Sigmoid colon (tissue), 4 donors: ENCODE results near the gene FHAD1.

ENCODE experiments used
- EP300 ChIP-seq, 4 donors: sonication (generic); formaldehyde crosslinking; IDR thresholded peaks; one replicate each; pipeline ENCODE4 v1.6.1; 2017; ENCODE audit warnings: antibody characterized with exemption in 4 of 4
- POLR2A ChIP-seq, 2 donors: fragments of 450-650 bp; IDR thresholded peaks; one replicate each; pipeline ENCODE4 v1.6.1; 2016; ENCODE audit warnings: antibody characterized with exemption in 2 of 2, mild to moderate bottlenecking in 2 of 2, moderate library complexity in 2 of 2
- POLR2AphosphoS5 ChIP-seq, 4 donors: sonication (generic); formaldehyde crosslinking; IDR thresholded peaks; one replicate each; pipeline ENCODE4 v1.6.1; 2017; ENCODE audit warnings: antibody characterized with exemption in 4 of 4
- TF ChIP-seq, protein P1 (sequence below), 4 experiments: fragments of 450-650 bp in 3 of 4; fragments of 200-600 bp in 1 of 4; IDR thresholded peaks; one replicate each; pipeline ENCODE4 v1.5.1; 2016 to 2019; ENCODE audit warnings: antibody characterized with exemption in 4 of 4, mild to moderate bottlenecking in 3 of 4, moderate library complexity in 2 of 4

DNA sequence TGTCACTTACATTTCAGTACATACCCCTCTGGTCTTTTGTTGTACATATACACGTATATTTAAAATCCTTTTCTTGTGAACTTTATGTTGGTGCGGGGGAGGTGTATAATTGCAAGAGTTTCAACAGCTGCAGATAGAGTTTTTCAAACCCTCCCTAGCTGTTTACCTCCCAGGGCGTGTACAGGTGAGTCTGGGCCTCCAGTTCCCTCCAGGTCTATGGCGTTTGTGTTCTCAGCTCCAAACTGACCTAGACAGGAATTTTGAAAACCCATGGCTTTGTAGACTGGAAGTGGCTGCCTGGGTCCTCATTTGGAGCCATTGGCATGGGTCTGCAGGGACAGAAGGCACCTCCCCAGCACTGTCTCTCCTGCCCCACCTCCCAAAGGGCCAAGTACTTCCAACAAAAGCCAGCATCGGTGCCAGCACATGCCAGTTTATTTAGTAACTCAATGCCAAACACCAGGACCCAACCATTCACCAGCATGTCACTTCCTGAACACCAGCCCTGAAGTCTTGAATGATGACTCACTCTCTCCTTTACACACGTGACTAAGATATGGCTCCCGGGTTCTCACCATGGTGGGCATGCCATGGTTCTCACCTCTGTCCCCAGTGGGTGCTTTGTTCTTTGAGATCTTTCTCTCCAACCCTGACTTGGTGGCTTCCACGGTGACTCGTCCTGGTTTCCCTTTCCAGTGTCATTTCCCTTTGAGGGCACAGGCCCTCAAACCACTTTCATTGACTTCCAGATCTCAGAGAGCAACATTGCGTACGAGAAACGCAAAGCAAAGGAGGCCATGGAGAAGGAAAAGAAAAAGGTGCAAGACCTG is 105.3 kb downstream of the FHAD1 start:
- TF ChIP-seq POLR2A (IDR thresholded peaks at IDR 0.05) = no peak
- TF ChIP-seq, protein P1, sequence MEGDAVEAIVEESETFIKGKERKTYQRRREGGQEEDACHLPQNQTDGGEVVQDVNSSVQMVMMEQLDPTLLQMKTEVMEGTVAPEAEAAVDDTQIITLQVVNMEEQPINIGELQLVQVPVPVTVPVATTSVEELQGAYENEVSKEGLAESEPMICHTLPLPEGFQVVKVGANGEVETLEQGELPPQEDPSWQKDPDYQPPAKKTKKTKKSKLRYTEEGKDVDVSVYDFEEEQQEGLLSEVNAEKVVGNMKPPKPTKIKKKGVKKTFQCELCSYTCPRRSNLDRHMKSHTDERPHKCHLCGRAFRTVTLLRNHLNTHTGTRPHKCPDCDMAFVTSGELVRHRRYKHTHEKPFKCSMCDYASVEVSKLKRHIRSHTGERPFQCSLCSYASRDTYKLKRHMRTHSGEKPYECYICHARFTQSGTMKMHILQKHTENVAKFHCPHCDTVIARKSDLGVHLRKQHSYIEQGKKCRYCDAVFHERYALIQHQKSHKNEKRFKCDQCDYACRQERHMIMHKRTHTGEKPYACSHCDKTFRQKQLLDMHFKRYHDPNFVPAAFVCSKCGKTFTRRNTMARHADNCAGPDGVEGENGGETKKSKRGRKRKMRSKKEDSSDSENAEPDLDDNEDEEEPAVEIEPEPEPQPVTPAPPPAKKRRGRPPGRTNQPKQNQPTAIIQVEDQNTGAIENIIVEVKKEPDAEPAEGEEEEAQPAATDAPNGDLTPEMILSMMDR (IDR thresholded peaks at IDR 0.05) = no peak
- TF ChIP-seq EP300 (IDR thresholded peaks at IDR 0.05) = no peak
- no peak for TF ChIP-seq POLR2AphosphoS5 (IDR thresholded peaks at IDR 0.05)
